HepG2 (cell line): ENCODE measurements around the gene STK4. TPM values are rescaled to one million over a fixed set of nuclear protein-coding genes. Genes with fewer than 3 reads are reported as not detected.

Experiments
- ATAC-seq: fragments of 200-7000 bp; cut with Tn5 transposase; 3 replicates; pipeline ENCODE4 v1.9.1; 2020; ENCODE audit warnings: mild to moderate bottlenecking, moderate library complexity
- BruUV-seq: library from RNA; stranded (reverse); fragments of 400-500 nt; replicated peaks from 2 replicates; lab custom pipeline; 2021; lab: Mats Ljungman, UMichigan
- CTCF ChIA-PET: fragments of 300-600 bp; formaldehyde crosslinking; extraction: SDS; loops from one replicate; lab custom pipeline; 2021; ENCODE audit warnings: low total read pairs, inconsistent platforms, low intra/inter-chr PET ratio; lab: Yijun Ruan, JAX
- POLR2A ChIA-PET: fragments of 350-600 bp; sonication (Branson Sonifier 250); formaldehyde crosslinking; loops from one replicate; lab custom pipeline; 2020; ENCODE audit warnings: antibody characterized with exemption, inconsistent platforms; lab: Yijun Ruan, JAX
- DNase-seq: peaks from one replicate; pipeline ENCODE4 v3.0.0-alpha.2; 2015; ENCODE audit warnings: low spot score
- FAIRE-seq: peaks from 3 replicates; lab custom pipeline; 2011; peaks lifted over from hg19 to GRCh38; lab: Jason Lieb, UNC
- H2AFZ ChIP-seq: one replicate; pipeline ENCODE4 v1.6.1; 2011; ENCODE audit warnings: low read length, inconsistent platforms
- H3K27ac ChIP-seq: fragments of 300-600 bp; 3 replicates; pipeline ENCODE4 v1.8.0; 2011; ENCODE audit warnings: mixed run types, mild to moderate bottlenecking, mixed read lengths, low read length, inconsistent platforms; ENCODE audit not compliant: insufficient read depth; ENCODE audit errors: extremely low read length
- H3K27me3 ChIP-seq, 2 experiments: fragments of 200-600 bp in 1 of 2; 2 replicates in 1 of 2; 3 replicates in 1 of 2; pipeline versions ENCODE4 v1.6.0 to v1.8.0; 2011; ENCODE audit warnings: low read length in 2 of 2, mild to moderate bottlenecking in 2 of 2, moderate library complexity in 2 of 2, inconsistent platforms in 1 of 2; ENCODE audit not compliant: insufficient read depth in 2 of 2, control insufficient read depth in 1 of 2
- H3K36me3 ChIP-seq, 2 experiments: fragments of 200-600 bp in 1 of 2; replicated peaks in 1 of 2; 2 replicates in 1 of 2; 3 replicates in 1 of 2; pipeline versions ENCODE4 v1.5.1 to v1.8.0; 2011; ENCODE audit warnings: low read length in 2 of 2, inconsistent platforms in 1 of 2; ENCODE audit not compliant: insufficient read depth in 2 of 2, control insufficient read depth in 1 of 2
- H3K4me1 ChIP-seq: 2 replicates; pipeline ENCODE4 v1.5.1; 2012; ENCODE audit warnings: low read length, inconsistent platforms; ENCODE audit not compliant: insufficient read depth
- H3K4me2 ChIP-seq: 2 replicates; pipeline ENCODE4 v1.6.0; 2011; ENCODE audit warnings: low read depth, low read length, inconsistent platforms
- H3K4me3 ChIP-seq, 3 experiments: fragments of 200-600 bp in 1 of 3; sonication (generic), shearing (Covaris generic) in 1 of 3; replicated peaks in 1 of 3; 2 replicates each; pipeline ENCODE4 v1.5.1; 2011 to 2016; ENCODE audit warnings: low read length in 3 of 3, inconsistent platforms in 2 of 3, low read depth in 2 of 3, mild to moderate bottlenecking in 2 of 3, control low read depth in 1 of 3, mixed read lengths in 1 of 3; ENCODE audit not compliant: insufficient read depth in 1 of 3
- H3K79me2 ChIP-seq: one replicate; pipeline ENCODE4 v1.6.1; 2011; ENCODE audit warnings: low read length, inconsistent platforms; ENCODE audit not compliant: insufficient read depth
- H3K9ac ChIP-seq: 2 replicates; pipeline ENCODE4 v1.6.0; 2011; ENCODE audit warnings: mild to moderate bottlenecking, low read depth, low read length, inconsistent platforms; ENCODE audit not compliant: insufficient read depth
- H3K9me3 ChIP-seq: 2 replicates; pipeline ENCODE4 v1.5.1; 2012; ENCODE audit warnings: mild to moderate bottlenecking, low read length
- H4K20me1 ChIP-seq: 2 replicates; pipeline ENCODE4 v1.6.0; 2011; ENCODE audit warnings: inconsistent platforms, mild to moderate bottlenecking, low read length, moderate library complexity; ENCODE audit not compliant: insufficient read depth
- HNF4G ChIP-seq, 2 experiments: sonication (generic) in 1 of 2; formaldehyde crosslinking in 1 of 2; IDR thresholded peaks; 2 replicates each; pipeline versions ENCODE4 v1.4.0 to v1.6.1; 2011 to 2020; ENCODE audit warnings: borderline replicate concordance in 2 of 2, low read depth in 2 of 2, mild to moderate bottlenecking in 2 of 2, low read length in 1 of 2, missing genetic modification reagents in 1 of 2, moderate library complexity in 1 of 2
- NCOA2 ChIP-seq: sonication (generic); formaldehyde crosslinking; IDR thresholded peaks from 2 replicates; pipeline ENCODE4 v1.8.0; 2022; ENCODE audit warnings: inconsistent platforms
- TFDP2 ChIP-seq: sonication (generic); formaldehyde crosslinking; IDR thresholded peaks from 2 replicates; pipeline ENCODE4 v1.4.0; 2020; ENCODE audit warnings: missing genetic modification reagents
- ZNF777 ChIP-seq: sonication (generic); formaldehyde crosslinking; IDR thresholded peaks from 2 replicates; pipeline ENCODE4 v1.4.0; 2020; ENCODE audit warnings: missing genetic modification reagents
- WGBS: methylation state at CpG from one replicate; pipeline ENCODE4 v1.1.6; 2017; ENCODE audit warnings: low lambda C conversion rate; 5-methylcytosine and 5-hydroxymethylcytosine counted together
- in situ Hi-C: cut with HindIII; loops from 2 replicates; pipeline ENCODE4 v1.10.0; 2017; ENCODE audit warnings: low pct_unique_long_range_greater_than_20kb; ENCODE audit not compliant: extremely low pct_ligation_motif_present
- intact Hi-C: fragments of 100-400 bp; cut with micrococcal nuclease; formaldehyde crosslinking; loops from one replicate; pipeline ENCODE4 v1.10.0; 2022; ENCODE audit not compliant: unreplicated experiment
- polyA plus RNA-seq, 8 experiments: library from polyadenylated mRNA; depleted of rRNA in 3 of 8; stranded (reverse) in 7 of 8; unstranded in 1 of 8; fragments of >200 nt; fragmentation: Illumina TruSeq in 4 of 8; extraction: Trizol in 4 of 8; gene quantifications; 2 replicates each; pipeline versions ENCODE4 v1.2.1 to v1.2.3, GENCODE V29; 2011 to 2016; ENCODE audit warnings: low read depth in 4 of 8, missing spikeins in 1 of 8, mixed read lengths in 1 of 8; ENCODE audit not compliant: insufficient read depth in 1 of 8
- total RNA-seq, 5 experiments: library from RNA; depleted of rRNA; stranded (reverse); fragments of >200 nt; fragmentation: Illumina TruSeq; extraction: Trizol; gene quantifications; 2 replicates each; pipeline ENCODE4 v1.2.3, GENCODE V29; 2016; ENCODE audit warnings: low read depth in 1 of 5
- TF ChIP-seq, protein P1 (sequence below): IDR thresholded peaks from 2 replicates; pipeline ENCODE4 v1.6.1; 2016
- TF ChIP-seq, protein P2 (sequence below): sonication (generic); formaldehyde crosslinking; IDR thresholded peaks from 2 replicates; pipeline ENCODE4 v1.4.0; 2020; ENCODE audit warnings: missing genetic modification reagents

STK4 gene
- total and polyA plus RNA-seq, 2 of the 13 experiments (the other 11 are each of a cell fraction or from before 2014, with no cell fraction given): 25.6 to 38.3 TPM

DNA sequence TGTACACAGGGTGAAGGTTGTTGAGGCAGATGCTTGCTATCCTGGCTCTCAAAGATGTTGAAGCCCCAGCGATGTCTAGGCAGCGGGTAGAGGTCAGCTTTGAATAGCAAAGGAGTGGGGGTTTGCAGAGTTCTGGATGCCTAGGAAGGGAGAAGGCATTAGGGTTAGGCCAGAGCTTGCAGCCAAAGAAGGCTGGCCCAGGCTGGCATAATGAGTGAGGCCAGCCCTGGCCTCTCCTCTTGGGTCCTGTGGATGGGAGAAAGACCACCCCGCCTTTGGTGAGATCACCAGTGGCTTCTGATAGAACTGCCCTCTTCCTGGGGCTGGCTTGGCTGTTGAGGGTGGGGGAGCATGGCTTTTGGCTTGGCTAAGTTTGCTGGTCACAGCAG, 149.1 kb downstream of the STK4 start:
- intact Hi-C loops (no loop called here), in situ Hi-C loops (no loop called here)
- DNase-seq (no peak), FAIRE-seq (no peak), ATAC-seq (no peak)
- no TSS peak for BruUV-seq
- Histone ChIP-seq H3K4me1 (peaks cover 7% of the 10 kb centered on the region; the same call in 1 of the 2 replicates), H3K27ac (no peak overlapping the region), H3K4me2 (no peak overlapping the region), H3K27me3 (peaks cover 10 to 34% of the 10 kb centered on the region in 2 experiments; a peak in 2 of 5 replicates), H3K36me3 (no peaks in the 10 kb centered on the region), H3K79me2 (no peaks in the 10 kb centered on the region), H2AFZ (no peak overlapping the region), H3K9ac (no peak overlapping the region), H3K4me3 (no peak overlapping the region), H4K20me1 (no peaks in the 10 kb centered on the region), H3K9me3 (no peaks in the 10 kb centered on the region)
- CTCF ChIA-PET: no interaction called here
- WGBS: 11% methylated on average over 2 of the region's 3 CpGs
- POLR2A ChIA-PET: no interaction called here
- TF ChIP-seq NCOA2 (CRISPR knock-in tag) (no peak), ZNF777 (CRISPR knock-in tag) (no peak), TFDP2 (no peak), HNF4G (IDR thresholded peaks at IDR 0.05; ENCODE audit: borderline replicate concordance, low read depth, low read length) (no peak), HNF4G (CRISPR knock-in tag; IDR thresholded peaks at IDR 0.05; ENCODE audit: borderline replicate concordance, low read depth) (no peak)
- TF ChIP-seq, protein P1, sequence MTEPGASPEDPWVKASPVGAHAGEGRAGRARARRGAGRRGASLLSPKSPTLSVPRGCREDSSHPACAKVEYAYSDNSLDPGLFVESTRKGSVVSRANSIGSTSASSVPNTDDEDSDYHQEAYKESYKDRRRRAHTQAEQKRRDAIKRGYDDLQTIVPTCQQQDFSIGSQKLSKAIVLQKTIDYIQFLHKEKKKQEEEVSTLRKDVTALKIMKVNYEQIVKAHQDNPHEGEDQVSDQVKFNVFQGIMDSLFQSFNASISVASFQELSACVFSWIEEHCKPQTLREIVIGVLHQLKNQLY: no peak
- TF ChIP-seq, protein P2, sequence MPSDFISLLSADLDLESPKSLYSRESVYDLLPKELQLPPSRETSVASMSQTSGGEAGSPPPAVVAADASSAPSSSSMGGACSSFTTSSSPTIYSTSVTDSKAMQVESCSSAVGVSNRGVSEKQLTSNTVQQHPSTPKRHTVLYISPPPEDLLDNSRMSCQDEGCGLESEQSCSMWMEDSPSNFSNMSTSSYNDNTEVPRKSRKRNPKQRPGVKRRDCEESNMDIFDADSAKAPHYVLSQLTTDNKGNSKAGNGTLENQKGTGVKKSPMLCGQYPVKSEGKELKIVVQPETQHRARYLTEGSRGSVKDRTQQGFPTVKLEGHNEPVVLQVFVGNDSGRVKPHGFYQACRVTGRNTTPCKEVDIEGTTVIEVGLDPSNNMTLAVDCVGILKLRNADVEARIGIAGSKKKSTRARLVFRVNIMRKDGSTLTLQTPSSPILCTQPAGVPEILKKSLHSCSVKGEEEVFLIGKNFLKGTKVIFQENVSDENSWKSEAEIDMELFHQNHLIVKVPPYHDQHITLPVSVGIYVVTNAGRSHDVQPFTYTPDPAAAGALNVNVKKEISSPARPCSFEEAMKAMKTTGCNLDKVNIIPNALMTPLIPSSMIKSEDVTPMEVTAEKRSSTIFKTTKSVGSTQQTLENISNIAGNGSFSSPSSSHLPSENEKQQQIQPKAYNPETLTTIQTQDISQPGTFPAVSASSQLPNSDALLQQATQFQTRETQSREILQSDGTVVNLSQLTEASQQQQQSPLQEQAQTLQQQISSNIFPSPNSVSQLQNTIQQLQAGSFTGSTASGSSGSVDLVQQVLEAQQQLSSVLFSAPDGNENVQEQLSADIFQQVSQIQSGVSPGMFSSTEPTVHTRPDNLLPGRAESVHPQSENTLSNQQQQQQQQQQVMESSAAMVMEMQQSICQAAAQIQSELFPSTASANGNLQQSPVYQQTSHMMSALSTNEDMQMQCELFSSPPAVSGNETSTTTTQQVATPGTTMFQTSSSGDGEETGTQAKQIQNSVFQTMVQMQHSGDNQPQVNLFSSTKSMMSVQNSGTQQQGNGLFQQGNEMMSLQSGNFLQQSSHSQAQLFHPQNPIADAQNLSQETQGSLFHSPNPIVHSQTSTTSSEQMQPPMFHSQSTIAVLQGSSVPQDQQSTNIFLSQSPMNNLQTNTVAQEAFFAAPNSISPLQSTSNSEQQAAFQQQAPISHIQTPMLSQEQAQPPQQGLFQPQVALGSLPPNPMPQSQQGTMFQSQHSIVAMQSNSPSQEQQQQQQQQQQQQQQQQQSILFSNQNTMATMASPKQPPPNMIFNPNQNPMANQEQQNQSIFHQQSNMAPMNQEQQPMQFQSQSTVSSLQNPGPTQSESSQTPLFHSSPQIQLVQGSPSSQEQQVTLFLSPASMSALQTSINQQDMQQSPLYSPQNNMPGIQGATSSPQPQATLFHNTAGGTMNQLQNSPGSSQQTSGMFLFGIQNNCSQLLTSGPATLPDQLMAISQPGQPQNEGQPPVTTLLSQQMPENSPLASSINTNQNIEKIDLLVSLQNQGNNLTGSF: 0 out of 2 replicates have a peak, but pooled peaks have one; percentile 14
